SKM-1 treated with dmso at 0.1 percent for 144 hours (cell line): Measurements from ENCODE around the gene ANAPC16.
"Not testable (repeated sequence)": the region's sequence is repeated elsewhere in the genome, so short reads cannot be mapped to it uniquely, and the experiment has no call there.

Experiments used
- DNase-seq: peaks from one replicate; lab custom pipeline; 2025; ENCODE audit not compliant: unreplicated experiment; lab: John Stamatoyannopoulos, UW

Gene ANAPC16

GRCh38 chr10:72277340-72277995 is 61.7 kb downstream of the ANAPC16 start:
- no peak for DNase-seq

- DNase-seq: no peak
These were observed 62.3 kb downstream of the ANAPC16 start for GRCh38 chr10:72277996-72278667.

GRCh38 chr10:72278668-72279393 is 63.0 kb downstream of the ANAPC16 start:
- no peak for DNase-seq

- not testable (repeated sequence) for DNase-seq
These were observed 63.8 kb downstream of the ANAPC16 start for GRCh38 chr10:72279587-72279986.

GRCh38 chr10:72283131-72283530 is 67.3 kb downstream of the ANAPC16 start:
- no peak for DNase-seq
